Right atrium auricular region (tissue), 2 donors: ENCODE data around the gene PLEKHB2. TPM values are rescaled to one million over a fixed set of nuclear protein-coding genes. Genes with fewer than 3 reads are reported as not detected.

Experiments used
- DNase-seq: peaks from one replicate; pipeline ENCODE4 v3.0.0-alpha.2; 2019; ENCODE audit warnings: low spot score
- H3K27ac ChIP-seq, 2 donors: fragments of 200-600 bp; sonication (generic); 1 replicate in 1 of 2; 2 replicates in 1 of 2; pipeline ENCODE4 v1.5.1; 2016 to 2019
- H3K27me3 ChIP-seq, 2 donors: fragments of 200-600 bp; sonication (generic); one replicate each; pipeline versions ENCODE4 v1.5.1 to v1.6.0; 2017 to 2019
- H3K36me3 ChIP-seq: fragments of 200-600 bp; sonication (generic); one replicate; pipeline ENCODE4 v1.5.1; 2016
- H3K4me1 ChIP-seq, 2 donors: fragments of 200-600 bp; sonication (generic); one replicate each; pipeline versions ENCODE4 v1.5.1 to v1.6.0; 2017 to 2019
- H3K4me3 ChIP-seq, 2 donors: fragments of 200-600 bp; sonication (generic); 1 replicate in 1 of 2; 2 replicates in 1 of 2; pipeline ENCODE4 v1.5.1; 2017 to 2019; ENCODE audit warnings: mild to moderate bottlenecking in 1 of 2, moderate library complexity in 1 of 2
- H3K9me3 ChIP-seq, 2 donors: fragments of 200-600 bp; sonication (generic); one replicate each; pipeline ENCODE4 v1.5.1; 2019
- total RNA-seq, 2 donors: library from RNA; depleted of rRNA; stranded (reverse); fragments of >200 nt; gene quantifications; one replicate each; pipeline ENCODE4 v1.1.0, GENCODE V29; 2016
- TF ChIP-seq, protein P1 (sequence below), 2 donors: fragments of 200-600 bp; sonication (generic); IDR thresholded peaks; one replicate each; pipeline ENCODE4 v1.5.1; 2019; ENCODE audit warnings: antibody characterized with exemption in 2 of 2

Gene PLEKHB2
- total RNA-seq, 2 donors from 2014 or later = 40.5 to 44.8 TPM

DNA sequence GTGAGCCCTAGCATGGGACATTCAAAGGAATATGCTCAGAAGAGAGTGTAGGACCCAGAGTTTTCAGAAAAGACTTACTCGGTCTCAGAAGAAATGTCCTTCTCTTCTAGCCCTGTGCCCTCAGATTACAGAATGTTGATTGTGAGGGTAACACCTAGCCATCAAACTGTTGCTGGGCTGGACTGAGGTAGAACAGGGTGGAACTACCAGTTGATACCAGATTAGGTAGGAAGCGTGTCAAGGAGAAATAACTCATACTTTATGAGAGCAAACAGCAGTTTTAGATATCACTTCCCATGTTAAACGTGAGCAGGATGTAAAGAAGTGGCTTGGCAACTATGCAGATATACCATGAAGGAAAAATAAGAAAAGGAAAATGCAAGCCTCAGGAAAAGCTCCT lies 22.8 kb downstream of the PLEKHB2 start:
- Histone ChIP-seq H3K4me1 (no peaks in the 10 kb centered on the region), H3K4me3 (no peak overlapping the region), H3K27ac (no peak overlapping the region), H3K36me3 (peaks cover 43% of the 10 kb centered on the region), H3K9me3 (no peaks in the 10 kb centered on the region), H3K27me3 (no peaks in the 10 kb centered on the region)
- no peak for DNase-seq
- TF ChIP-seq, protein P1, sequence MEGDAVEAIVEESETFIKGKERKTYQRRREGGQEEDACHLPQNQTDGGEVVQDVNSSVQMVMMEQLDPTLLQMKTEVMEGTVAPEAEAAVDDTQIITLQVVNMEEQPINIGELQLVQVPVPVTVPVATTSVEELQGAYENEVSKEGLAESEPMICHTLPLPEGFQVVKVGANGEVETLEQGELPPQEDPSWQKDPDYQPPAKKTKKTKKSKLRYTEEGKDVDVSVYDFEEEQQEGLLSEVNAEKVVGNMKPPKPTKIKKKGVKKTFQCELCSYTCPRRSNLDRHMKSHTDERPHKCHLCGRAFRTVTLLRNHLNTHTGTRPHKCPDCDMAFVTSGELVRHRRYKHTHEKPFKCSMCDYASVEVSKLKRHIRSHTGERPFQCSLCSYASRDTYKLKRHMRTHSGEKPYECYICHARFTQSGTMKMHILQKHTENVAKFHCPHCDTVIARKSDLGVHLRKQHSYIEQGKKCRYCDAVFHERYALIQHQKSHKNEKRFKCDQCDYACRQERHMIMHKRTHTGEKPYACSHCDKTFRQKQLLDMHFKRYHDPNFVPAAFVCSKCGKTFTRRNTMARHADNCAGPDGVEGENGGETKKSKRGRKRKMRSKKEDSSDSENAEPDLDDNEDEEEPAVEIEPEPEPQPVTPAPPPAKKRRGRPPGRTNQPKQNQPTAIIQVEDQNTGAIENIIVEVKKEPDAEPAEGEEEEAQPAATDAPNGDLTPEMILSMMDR (IDR thresholded peaks at IDR 0.05) = no peak

DNA sequence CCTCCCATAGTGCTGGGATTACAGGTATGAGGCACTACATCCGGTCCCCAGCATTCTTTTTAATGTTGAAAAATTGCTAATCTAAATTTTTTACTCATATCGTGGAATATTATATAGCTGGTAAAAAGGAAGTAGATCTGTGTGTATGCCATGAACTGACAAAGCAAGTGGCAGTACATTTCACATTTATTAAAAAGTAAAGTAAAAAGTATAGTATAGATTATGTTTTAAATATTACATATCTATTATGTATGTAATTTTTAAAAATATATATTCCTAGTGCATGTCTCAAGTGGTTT lies 25.1 kb downstream of the PLEKHB2 start:
- Histone ChIP-seq H3K27ac (no peak overlapping the region), H3K4me1 (no peaks in the 10 kb centered on the region), H3K36me3 (peaks cover 43% of the 10 kb centered on the region), H3K4me3 (no peak overlapping the region), H3K9me3 (no peaks in the 10 kb centered on the region), H3K27me3 (no peaks in the 10 kb centered on the region)
- DNase-seq = no peak
- TF ChIP-seq, protein P1 (IDR thresholded peaks at IDR 0.05) = no peak

DNA sequence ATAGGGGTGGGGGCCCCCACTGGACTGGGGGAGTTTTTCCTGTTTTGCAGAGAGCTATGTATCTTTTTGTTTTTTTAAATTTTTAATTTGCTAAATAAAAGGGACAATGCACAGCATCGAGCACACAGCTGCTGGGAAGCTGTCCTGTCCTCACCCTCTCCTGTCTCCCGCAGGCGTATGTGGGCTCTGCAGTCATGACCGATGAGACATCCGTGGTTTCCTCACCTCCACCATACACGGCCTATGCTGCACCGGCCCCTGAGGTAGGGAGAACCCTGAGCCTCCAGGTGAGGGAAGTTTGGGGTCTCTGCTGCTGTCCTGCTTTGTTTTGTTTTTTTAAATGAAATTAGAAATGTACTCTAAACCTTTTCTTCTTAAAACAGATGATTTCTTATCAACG lies 27.6 kb downstream of the PLEKHB2 start:
- no peaks in the 10 kb centered on the region for H3K4me1 ChIP-seq
- TF ChIP-seq, protein P1 (IDR thresholded peaks at IDR 0.05) = no peak
- no peak for DNase-seq
- H3K36me3 ChIP-seq = peaks cover 21% of the 10 kb centered on the region
- no peaks in the 10 kb centered on the region for H3K9me3 ChIP-seq
- H3K27me3 ChIP-seq = no peaks in the 10 kb centered on the region
- H3K27ac ChIP-seq = no peak overlapping the region
- H3K4me3 ChIP-seq = no peak overlapping the region

DNA sequence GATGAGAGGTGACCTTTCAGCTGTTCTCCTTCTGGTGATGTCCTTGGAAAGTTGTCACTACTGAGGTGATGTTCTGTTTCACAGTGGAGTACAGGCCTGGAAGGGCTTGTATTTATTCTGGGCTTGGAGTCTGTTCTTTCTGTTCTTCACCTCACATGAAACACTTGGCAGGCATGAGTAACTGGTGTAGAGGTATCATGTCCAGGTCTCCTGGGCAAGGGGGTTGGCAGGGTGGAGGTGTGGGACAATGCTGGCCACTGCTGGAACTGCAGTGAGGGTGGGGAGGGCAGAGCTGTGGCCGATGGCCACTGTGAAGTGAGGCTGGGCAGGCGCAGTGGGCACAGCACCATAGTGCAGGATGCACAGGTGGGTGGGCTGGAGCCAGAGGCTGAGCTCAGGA lies 35.4 kb downstream of the PLEKHB2 start:
- peaks cover 40% of the 10 kb centered on the region for H3K36me3 ChIP-seq
- no peak overlapping the region for H3K4me3 ChIP-seq
- TF ChIP-seq, protein P1 (IDR thresholded peaks at IDR 0.05) = no peak
- no peaks in the 10 kb centered on the region for H3K9me3 ChIP-seq
- H3K4me1 ChIP-seq = no peaks in the 10 kb centered on the region
- no peak overlapping the region for H3K27ac ChIP-seq
- DNase-seq = no peak
- H3K27me3 ChIP-seq = no peaks in the 10 kb centered on the region

DNA sequence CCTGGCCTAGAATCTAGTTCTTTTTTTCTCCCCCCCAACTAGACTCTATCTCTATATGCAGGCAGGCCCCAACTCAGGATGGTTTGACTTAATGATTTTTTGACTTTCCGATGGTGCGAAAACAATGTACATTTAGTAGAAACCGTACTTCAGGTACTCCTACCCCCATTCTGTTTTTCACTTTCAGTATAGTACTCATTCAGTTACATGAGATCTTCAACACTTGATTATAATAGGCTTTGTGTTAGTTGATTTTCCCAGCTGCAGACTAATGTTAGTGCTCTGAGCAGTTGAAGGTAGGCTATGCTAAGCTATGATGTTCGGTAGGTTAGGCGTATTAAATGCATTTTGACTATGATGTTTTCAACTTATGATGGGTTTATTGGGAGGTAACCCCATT lies 37.7 kb downstream of the PLEKHB2 start:
- no peaks in the 10 kb centered on the region for H3K27me3 ChIP-seq
- peaks cover 55% of the 10 kb centered on the region for H3K36me3 ChIP-seq
- TF ChIP-seq, protein P1 (IDR thresholded peaks at IDR 0.05) = no peak
- no peaks in the 10 kb centered on the region for H3K9me3 ChIP-seq
- H3K27ac ChIP-seq = no peak overlapping the region
- DNase-seq = no peak
- no peaks in the 10 kb centered on the region for H3K4me1 ChIP-seq
- no peak overlapping the region for H3K4me3 ChIP-seq

DNA sequence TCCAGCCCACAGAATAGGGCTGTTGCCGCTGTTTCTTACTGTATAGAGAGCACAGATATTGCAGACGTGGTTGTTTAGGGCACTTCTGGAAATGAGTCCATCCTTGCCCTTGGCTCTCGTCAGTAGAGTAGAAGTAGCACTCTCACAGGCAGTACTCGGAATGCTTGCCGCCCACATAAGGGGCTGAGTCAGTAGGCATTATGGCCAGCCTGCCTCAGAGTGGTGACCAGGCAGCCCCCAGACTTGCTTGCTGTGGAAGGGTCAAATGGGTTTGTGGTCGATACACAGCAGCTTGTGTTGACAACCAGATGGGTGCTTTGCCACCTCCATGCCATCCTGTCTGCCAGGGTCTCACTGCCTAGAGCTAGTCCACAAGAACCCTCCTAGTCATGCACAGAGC lies 38.7 kb downstream of the PLEKHB2 start:
- DNase-seq = no peak
- Histone ChIP-seq H3K27me3 (no peaks in the 10 kb centered on the region), H3K4me3 (no peak overlapping the region), H3K36me3 (peaks cover 59% of the 10 kb centered on the region), H3K4me1 (no peaks in the 10 kb centered on the region), H3K9me3 (no peaks in the 10 kb centered on the region), H3K27ac (no peak overlapping the region)
- TF ChIP-seq, protein P1 (IDR thresholded peaks at IDR 0.05) = no peak
